Activated naive CD4-positive, alpha-beta T cell treated with anti-CD3 and anti-CD28 coated beads, Interleukin-2, amount 50 U/mL, for 72 hours (primary cell): ENCODE results near the gene LRRC4C. TPM values are rescaled to one million over a fixed set of nuclear protein-coding genes. Genes with fewer than 3 reads are reported as not detected.

ENCODE experiments used
- ATAC-seq, 2 donors: fragments of 150-1000 bp; cut with Tn5 transposase; 2 replicates each; pipeline ENCODE4 v1.10.0; 2021; ENCODE audit warnings: mild to moderate bottlenecking in 2 of 2, moderate library complexity in 2 of 2
- DNase-seq, 2 donors: peaks; one replicate each; pipeline ENCODE4 v3.0.0; 2021 to 2022; ENCODE audit warnings: low spot score in 2 of 2
- H3K27ac Mint-ChIP-seq, 2 donors: one replicate each; pipeline ENCODE4 v1.8.0; 2022; ENCODE audit warnings: mild to moderate bottlenecking in 2 of 2, mixed read lengths in 2 of 2
- H3K36me3 Mint-ChIP-seq, 2 donors: one replicate each; pipeline ENCODE4 v1.8.0; 2022; ENCODE audit warnings: mixed read lengths in 2 of 2
- H3K9me3 Mint-ChIP-seq, 2 donors: one replicate each; pipeline ENCODE4 v1.8.0; 2022; ENCODE audit warnings: mixed read lengths in 2 of 2
- total RNA-seq, 2 donors: library from RNA; stranded (reverse); gene quantifications; one replicate each; pipeline ENCODE4 v1.2.3, GENCODE V29; 2022

Gene LRRC4C
- total RNA-seq, 2 donors from 2014 or later = not detected

- DNase-seq = no peak
- Mint-ChIP-seq H3K36me3 (no peaks in the 10 kb centered on the region), H3K9me3 (peaks cover 18 to 20% of the 10 kb centered on the region in 2 donors), H3K27ac (no peak overlapping the region)
- no peak for ATAC-seq
Measured at GRCh38 chr11:41250408-41250935, 209.0 kb downstream of the LRRC4C start.

GRCh38 chr11:41247621-41248020 lies 211.8 kb downstream of the LRRC4C start:
- ATAC-seq (no peak), DNase-seq (no peak)
- H3K36me3 Mint-ChIP-seq = no peaks in the 10 kb centered on the region
- H3K27ac Mint-ChIP-seq = no peak overlapping the region
- H3K9me3 Mint-ChIP-seq = peaks cover 26 to 30% of the 10 kb centered on the region in 2 donors

- Mint-ChIP-seq H3K27ac (no peak overlapping the region), H3K9me3 (peaks cover 25 to 29% of the 10 kb centered on the region in 2 donors), H3K36me3 (no peaks in the 10 kb centered on the region)
- ATAC-seq = no peak
- no peak for DNase-seq
Measured at GRCh38 chr11:41246399-41246745, 213.1 kb downstream of the LRRC4C start.

GRCh38 chr11:41245704-41246398 lies 213.6 kb downstream of the LRRC4C start:
- DNase-seq (no peak), ATAC-seq (no peak)
- Mint-ChIP-seq H3K36me3 (no peaks in the 10 kb centered on the region), H3K9me3 (peaks cover 25% of the 10 kb centered on the region in 2 donors), H3K27ac (no peak overlapping the region)

- peaks cover 25 to 29% of the 10 kb centered on the region in 2 donors for H3K9me3 Mint-ChIP-seq
- no peak for DNase-seq
- no peaks in the 10 kb centered on the region for H3K36me3 Mint-ChIP-seq
- no peak overlapping the region for H3K27ac Mint-ChIP-seq
- ATAC-seq = no peak
Measured at GRCh38 chr11:41245184-41245583, 214.3 kb downstream of the LRRC4C start.

- H3K27ac Mint-ChIP-seq = no peak overlapping the region
- H3K36me3 Mint-ChIP-seq = no peaks in the 10 kb centered on the region
- peaks cover 16 to 31% of the 10 kb centered on the region in 2 donors for H3K9me3 Mint-ChIP-seq
- ATAC-seq = no peak
- no peak for DNase-seq
Measured at GRCh38 chr11:41237382-41237781, 222.1 kb downstream of the LRRC4C start.

- Mint-ChIP-seq H3K27ac (no peak overlapping the region), H3K36me3 (no peaks in the 10 kb centered on the region), H3K9me3 (peaks cover 20 to 30% of the 10 kb centered on the region in 2 donors)
- ATAC-seq (no peak), DNase-seq (no peak)
Measured at GRCh38 chr11:41235668-41236067, 223.8 kb downstream of the LRRC4C start.

- DNase-seq (no peak), ATAC-seq (no peak)
- H3K36me3 Mint-ChIP-seq = no peaks in the 10 kb centered on the region
- no peak overlapping the region for H3K27ac Mint-ChIP-seq
- H3K9me3 Mint-ChIP-seq = peaks cover 44 to 59% of the 10 kb centered on the region in 2 donors
Measured at GRCh38 chr11:41225856-41226633, 233.4 kb downstream of the LRRC4C start.

GRCh38 chr11:41222236-41222635 lies 237.2 kb downstream of the LRRC4C start:
- Mint-ChIP-seq H3K36me3 (no peaks in the 10 kb centered on the region), H3K9me3 (peaks cover 36 to 41% of the 10 kb centered on the region in 2 donors), H3K27ac (no peak overlapping the region)
- ATAC-seq = no peak
- no peak for DNase-seq

GRCh38 chr11:41206388-41206787 lies 253.1 kb downstream of the LRRC4C start:
- Mint-ChIP-seq H3K36me3 (peaks cover 0 to 12% of the 10 kb centered on the region in 2 donors), H3K9me3 (peaks cover 23 to 33% of the 10 kb centered on the region in 2 donors), H3K27ac (no peak overlapping the region)
- ATAC-seq (no peak), DNase-seq (no peak)

GRCh38 chr11:41201156-41201555 lies 258.3 kb downstream of the LRRC4C start:
- Mint-ChIP-seq H3K36me3 (peaks cover 4 to 6% of the 10 kb centered on the region in 2 donors), H3K27ac (no peak overlapping the region), H3K9me3 (peaks cover 11 to 20% of the 10 kb centered on the region in 2 donors)
- peak in 1 of 2 donors; percentile 9 for DNase-seq
- ATAC-seq = no peak

- Mint-ChIP-seq H3K36me3 (peaks cover 0 to 5% of the 10 kb centered on the region in 2 donors), H3K27ac (no peak overlapping the region), H3K9me3 (peaks cover 24 to 28% of the 10 kb centered on the region in 2 donors)
- DNase-seq (no peak), ATAC-seq (no peak)
Measured at GRCh38 chr11:41190437-41191082, 268.9 kb downstream of the LRRC4C start.

- Mint-ChIP-seq H3K27ac (no peak overlapping the region), H3K9me3 (peaks cover 20 to 25% of the 10 kb centered on the region in 2 donors), H3K36me3 (peaks cover 0 to 5% of the 10 kb centered on the region in 2 donors)
- ATAC-seq (no peak), DNase-seq (no peak)
Measured at GRCh38 chr11:41189701-41190436, 269.6 kb downstream of the LRRC4C start.

- Mint-ChIP-seq H3K9me3 (peaks cover 30 to 34% of the 10 kb centered on the region in 2 donors), H3K27ac (no peak overlapping the region), H3K36me3 (peaks cover 0 to 5% of the 10 kb centered on the region in 2 donors)
- DNase-seq = no peak
- no peak for ATAC-seq
Measured at GRCh38 chr11:41177791-41178190, 281.7 kb downstream of the LRRC4C start.

- ATAC-seq (no peak), DNase-seq (no peak)
- peaks cover 0 to 5% of the 10 kb centered on the region in 2 donors for H3K36me3 Mint-ChIP-seq
- no peak overlapping the region for H3K27ac Mint-ChIP-seq
- peaks cover 27 to 36% of the 10 kb centered on the region in 2 donors for H3K9me3 Mint-ChIP-seq
Measured at GRCh38 chr11:41175304-41175972, 284.0 kb downstream of the LRRC4C start.

GRCh38 chr11:41146326-41146725 lies 313.1 kb downstream of the LRRC4C start:
- Mint-ChIP-seq H3K9me3 (peaks cover 2 to 7% of the 10 kb centered on the region in 2 donors), H3K36me3 (peaks cover 0 to 4% of the 10 kb centered on the region in 2 donors), H3K27ac (no peak overlapping the region)
- DNase-seq (no peak), ATAC-seq (no peak)
